ENCODE results near the gene NISCH. TPM values are rescaled to one million over a fixed set of nuclear protein-coding genes. Genes with fewer than 3 reads are reported as not detected.

NISCH gene
- total RNA-seq, 1 experiment from 2014 or later = 72.8 TPM

DNA sequence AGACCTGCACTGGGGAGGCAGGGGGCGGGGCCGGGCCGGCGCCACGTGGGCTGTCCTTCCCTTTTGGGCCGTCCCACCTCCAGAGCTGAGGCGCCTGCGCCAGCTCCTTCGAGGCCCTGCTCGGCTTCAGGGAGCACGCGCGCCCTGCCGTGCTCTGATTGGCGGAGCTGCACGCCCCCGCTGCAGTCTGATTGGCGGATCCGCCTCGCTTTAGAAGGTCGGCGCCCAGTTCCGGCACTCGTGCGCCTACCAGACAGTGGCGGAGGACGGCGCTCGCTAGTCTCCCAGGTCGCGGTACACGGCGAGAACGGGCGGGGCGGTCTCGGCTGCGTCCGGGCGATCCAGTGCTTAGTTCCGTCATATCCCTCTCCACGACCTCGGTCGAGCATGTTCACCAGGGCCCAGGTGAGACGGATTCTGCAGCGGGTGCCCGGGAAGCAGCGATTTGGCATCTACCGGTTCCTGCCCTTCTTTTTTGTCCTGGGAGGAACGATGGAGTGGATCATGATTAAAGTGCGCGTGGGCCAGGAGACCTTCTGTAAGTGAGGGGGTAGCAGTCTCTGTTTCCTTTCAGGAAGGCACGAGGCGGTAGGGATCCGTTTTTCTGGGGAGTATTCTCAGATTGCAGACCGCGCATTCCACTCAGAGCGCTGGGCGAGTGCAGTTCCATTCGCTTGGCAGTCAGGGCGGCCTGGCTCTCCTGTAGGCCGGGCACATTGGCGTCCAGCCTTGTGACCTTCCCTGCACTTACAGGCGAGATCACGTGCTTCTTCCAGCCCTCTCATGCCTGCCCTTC lies 81.2 kb downstream of the NISCH start, which contains the start of gene UQCC5:
UQCC5 (plus strand) TSS at position 237 of the 796 bp plus-strand sequence; CDS start at position 388, 151 bp downstream.
- ATAC-seq = peak; percentile 88
- Histone ChIP-seq H3K9me3 (ENCODE audit: control insufficient read depth in 1 of 2, insufficient read depth in 1 of 2, low read depth in 1 of 2, low read length in 2 of 2) (no peaks in the 10 kb centered on the region), H4K20me1 (ENCODE audit: insufficient read depth) (no peaks in the 10 kb centered on the region), H2AFZ (ENCODE audit: low read depth, low read length, poor library complexity, severe bottlenecking) (no peak within 1 kb of the TSS), H3K4me3 (replicated peaks in 1 of 2; ENCODE audit: low read depth in 1 of 2, low read length in 2 of 2) (peak within 1 kb of the TSS; percentile 86 to 93), H3K9ac (ENCODE audit: low read length) (peak within 1 kb of the TSS; percentile 98), H3K27ac (ENCODE audit: low read depth, low read length) (peak within 1 kb of the TSS; percentile 79), H3K4me1 (ENCODE audit: control insufficient read depth in 1 of 2, insufficient read depth in 2 of 2, low read length in 2 of 2) (peaks cover 14 to 37% of the 10 kb centered on the region in 2 experiments; a peak in 3 of 4 replicates), H3K4me2 (ENCODE audit: low read length) (peak within 1 kb of the TSS; percentile 84), H3K9me2 (ENCODE audit: insufficient read depth) (no peaks in the 10 kb centered on the region), H3K79me2 (ENCODE audit: insufficient read depth, low read length) (peaks cover 66% of the 10 kb centered on the region), H3K36me3 (ENCODE audit: control insufficient read depth in 1 of 2, insufficient read depth in 2 of 2, low read length in 2 of 2) (peaks cover 0 to 7% of the 10 kb centered on the region in 2 experiments; a peak in 1 of 4 replicates), H3K27me3 (ENCODE audit: insufficient read depth, low read length) (no peaks in the 10 kb centered on the region)
- ChIA-PET POLR2A (interaction anchor here (0.6 to 1.2 kb wide), 18 partner anchors 8 to 479 kb away, joined by 3 to 13 read pairs (median 4); partner anchors contain the start of gene TNNC1), CTCF (interaction anchor here (0.8 kb wide), 1 partner anchor 143 kb away, joined by 3 read pairs; no protein-coding TSS in a partner anchor), RAD21 (ENCODE audit: low non-redundant PET in 1 of 2, low total read pairs in 2 of 2, uncharacterized antibody in 2 of 2, unreplicated experiment in 2 of 2) (no interaction called here)
- intact Hi-C loops (cut with micrococcal nuclease) = loop anchor here (2.0 kb wide), 1 partner anchor 146 kb away; no protein-coding TSS in a partner anchor
- DNase-seq (ENCODE audit: low read depth, low spot score) = peak; percentile 96
- TSS peak; percentile 60 for BruUV-seq (replicated peaks)
- TF ChIP-seq JUND (IDR thresholded peaks at IDR 0.05) (no peak), EZH2 (IDR thresholded peaks at IDR 0.05) (no peak), SP1 (IDR thresholded peaks at IDR 0.05; ENCODE audit: low read depth) (no peak), SIN3A (IDR thresholded peaks at IDR 0.05; ENCODE audit: low read depth) (no peak), FOSL1 (IDR thresholded peaks at IDR 0.05; ENCODE audit: low read depth) (no peak), ZFX (IDR thresholded peaks at IDR 0.05) (peak; percentile 65; the same call in 1 of the 2 replicates), SRF (IDR thresholded peaks at IDR 0.05; ENCODE audit: low read depth) (no peak), ELF1 (IDR thresholded peaks at IDR 0.05; ENCODE audit: borderline replicate concordance, low read depth) (no peak), EZH2phosphoT487 (IDR thresholded peaks at IDR 0.05; ENCODE audit: borderline replicate concordance) (no peak), POLR2AphosphoS5 (IDR thresholded peaks at IDR 0.05; ENCODE audit: low read depth, low read length) (peak; percentile 100), ZNF274 (IDR thresholded peaks at IDR 0.05; ENCODE audit: low read depth, low read length) (no peak), CBX3 (IDR thresholded peaks at IDR 0.05; ENCODE audit: low read depth) (no peak), POLR2A (IDR thresholded peaks at IDR 0.05; ENCODE audit: borderline replicate concordance, extremely low read depth, insufficient read depth, insufficient read length) (peak; percentile 86), YY1 (IDR thresholded peaks at IDR 0.05; ENCODE audit: extremely low read depth, insufficient replicate concordance, low read depth, low read length) (peak; percentile 1), CEBPB (IDR thresholded peaks at IDR 0.05; ENCODE audit: low read depth) (no peak), RAD21 (IDR thresholded peaks at IDR 0.05; ENCODE audit: low read depth) (no peak)
- TF ChIP-seq, protein P1, sequence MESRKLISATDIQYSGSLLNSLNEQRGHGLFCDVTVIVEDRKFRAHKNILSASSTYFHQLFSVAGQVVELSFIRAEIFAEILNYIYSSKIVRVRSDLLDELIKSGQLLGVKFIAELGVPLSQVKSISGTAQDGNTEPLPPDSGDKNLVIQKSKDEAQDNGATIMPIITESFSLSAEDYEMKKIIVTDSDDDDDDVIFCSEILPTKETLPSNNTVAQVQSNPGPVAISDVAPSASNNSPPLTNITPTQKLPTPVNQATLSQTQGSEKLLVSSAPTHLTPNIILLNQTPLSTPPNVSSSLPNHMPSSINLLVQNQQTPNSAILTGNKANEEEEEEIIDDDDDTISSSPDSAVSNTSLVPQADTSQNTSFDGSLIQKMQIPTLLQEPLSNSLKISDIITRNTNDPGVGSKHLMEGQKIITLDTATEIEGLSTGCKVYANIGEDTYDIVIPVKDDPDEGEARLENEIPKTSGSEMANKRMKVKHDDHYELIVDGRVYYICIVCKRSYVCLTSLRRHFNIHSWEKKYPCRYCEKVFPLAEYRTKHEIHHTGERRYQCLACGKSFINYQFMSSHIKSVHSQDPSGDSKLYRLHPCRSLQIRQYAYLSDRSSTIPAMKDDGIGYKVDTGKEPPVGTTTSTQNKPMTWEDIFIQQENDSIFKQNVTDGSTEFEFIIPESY (IDR thresholded peaks at IDR 0.05; ENCODE audit: extremely low read depth, insufficient replicate concordance, low read length) = peak; percentile 16
- TF ChIP-seq, protein P2, sequence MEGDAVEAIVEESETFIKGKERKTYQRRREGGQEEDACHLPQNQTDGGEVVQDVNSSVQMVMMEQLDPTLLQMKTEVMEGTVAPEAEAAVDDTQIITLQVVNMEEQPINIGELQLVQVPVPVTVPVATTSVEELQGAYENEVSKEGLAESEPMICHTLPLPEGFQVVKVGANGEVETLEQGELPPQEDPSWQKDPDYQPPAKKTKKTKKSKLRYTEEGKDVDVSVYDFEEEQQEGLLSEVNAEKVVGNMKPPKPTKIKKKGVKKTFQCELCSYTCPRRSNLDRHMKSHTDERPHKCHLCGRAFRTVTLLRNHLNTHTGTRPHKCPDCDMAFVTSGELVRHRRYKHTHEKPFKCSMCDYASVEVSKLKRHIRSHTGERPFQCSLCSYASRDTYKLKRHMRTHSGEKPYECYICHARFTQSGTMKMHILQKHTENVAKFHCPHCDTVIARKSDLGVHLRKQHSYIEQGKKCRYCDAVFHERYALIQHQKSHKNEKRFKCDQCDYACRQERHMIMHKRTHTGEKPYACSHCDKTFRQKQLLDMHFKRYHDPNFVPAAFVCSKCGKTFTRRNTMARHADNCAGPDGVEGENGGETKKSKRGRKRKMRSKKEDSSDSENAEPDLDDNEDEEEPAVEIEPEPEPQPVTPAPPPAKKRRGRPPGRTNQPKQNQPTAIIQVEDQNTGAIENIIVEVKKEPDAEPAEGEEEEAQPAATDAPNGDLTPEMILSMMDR (IDR thresholded peaks at IDR 0.05 in 2 of 3, conservative IDR thresholded peaks at IDR 0.05 in 1 of 3; ENCODE audit: borderline replicate concordance in 1 of 3, insufficient read depth in 1 of 3, low read depth in 2 of 3, low read length in 2 of 3) = no peak
- TF ChIP-seq, protein P3, sequence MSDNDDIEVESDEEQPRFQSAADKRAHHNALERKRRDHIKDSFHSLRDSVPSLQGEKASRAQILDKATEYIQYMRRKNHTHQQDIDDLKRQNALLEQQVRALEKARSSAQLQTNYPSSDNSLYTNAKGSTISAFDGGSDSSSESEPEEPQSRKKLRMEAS (IDR thresholded peaks at IDR 0.05) = no peak
- TF ChIP-seq, protein P4, sequence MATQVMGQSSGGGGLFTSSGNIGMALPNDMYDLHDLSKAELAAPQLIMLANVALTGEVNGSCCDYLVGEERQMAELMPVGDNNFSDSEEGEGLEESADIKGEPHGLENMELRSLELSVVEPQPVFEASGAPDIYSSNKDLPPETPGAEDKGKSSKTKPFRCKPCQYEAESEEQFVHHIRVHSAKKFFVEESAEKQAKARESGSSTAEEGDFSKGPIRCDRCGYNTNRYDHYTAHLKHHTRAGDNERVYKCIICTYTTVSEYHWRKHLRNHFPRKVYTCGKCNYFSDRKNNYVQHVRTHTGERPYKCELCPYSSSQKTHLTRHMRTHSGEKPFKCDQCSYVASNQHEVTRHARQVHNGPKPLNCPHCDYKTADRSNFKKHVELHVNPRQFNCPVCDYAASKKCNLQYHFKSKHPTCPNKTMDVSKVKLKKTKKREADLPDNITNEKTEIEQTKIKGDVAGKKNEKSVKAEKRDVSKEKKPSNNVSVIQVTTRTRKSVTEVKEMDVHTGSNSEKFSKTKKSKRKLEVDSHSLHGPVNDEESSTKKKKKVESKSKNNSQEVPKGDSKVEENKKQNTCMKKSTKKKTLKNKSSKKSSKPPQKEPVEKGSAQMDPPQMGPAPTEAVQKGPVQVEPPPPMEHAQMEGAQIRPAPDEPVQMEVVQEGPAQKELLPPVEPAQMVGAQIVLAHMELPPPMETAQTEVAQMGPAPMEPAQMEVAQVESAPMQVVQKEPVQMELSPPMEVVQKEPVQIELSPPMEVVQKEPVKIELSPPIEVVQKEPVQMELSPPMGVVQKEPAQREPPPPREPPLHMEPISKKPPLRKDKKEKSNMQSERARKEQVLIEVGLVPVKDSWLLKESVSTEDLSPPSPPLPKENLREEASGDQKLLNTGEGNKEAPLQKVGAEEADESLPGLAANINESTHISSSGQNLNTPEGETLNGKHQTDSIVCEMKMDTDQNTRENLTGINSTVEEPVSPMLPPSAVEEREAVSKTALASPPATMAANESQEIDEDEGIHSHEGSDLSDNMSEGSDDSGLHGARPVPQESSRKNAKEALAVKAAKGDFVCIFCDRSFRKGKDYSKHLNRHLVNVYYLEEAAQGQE (IDR thresholded peaks at IDR 0.05; ENCODE audit: low read depth) = no peak

Measured in HCT116 (cell line).